ENCODE data around the gene RBP5.

RBP5 gene

DNA sequence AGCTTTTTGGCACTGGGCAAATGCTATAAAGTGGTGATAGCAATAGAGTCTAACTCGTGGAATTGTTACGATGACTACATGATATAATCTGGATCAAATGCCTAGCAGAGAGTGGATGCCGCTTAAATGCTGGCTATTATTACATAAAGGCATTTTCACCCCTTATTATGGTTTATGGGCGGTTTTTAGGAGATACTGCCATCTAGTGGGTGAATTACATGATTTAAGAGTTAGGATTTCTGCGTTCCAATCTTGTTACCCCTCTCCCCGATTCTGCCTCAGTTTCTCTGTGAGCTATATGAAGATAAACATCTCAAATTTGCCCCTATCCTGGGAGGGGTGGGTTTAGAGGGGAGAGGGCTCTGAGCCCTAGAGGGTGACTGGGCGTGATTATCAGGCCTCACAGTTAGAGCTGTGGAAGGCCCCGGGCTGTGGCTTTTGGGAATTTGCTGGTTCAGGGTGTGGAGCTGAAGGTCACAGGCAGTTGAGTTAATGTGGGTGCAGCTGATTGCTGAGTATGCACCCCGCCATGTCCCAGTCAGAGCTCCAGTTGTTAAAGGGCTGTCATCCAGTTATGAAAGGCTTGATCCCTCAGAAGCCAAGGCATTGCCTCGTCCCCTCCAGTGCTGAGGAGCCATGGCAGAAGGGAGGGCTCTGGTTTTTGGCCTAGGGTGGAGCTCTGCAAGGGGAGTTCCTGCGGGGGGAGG is 15.9 kb upstream of the RBP5 start:
- no peak for FAIRE-seq

DNA sequence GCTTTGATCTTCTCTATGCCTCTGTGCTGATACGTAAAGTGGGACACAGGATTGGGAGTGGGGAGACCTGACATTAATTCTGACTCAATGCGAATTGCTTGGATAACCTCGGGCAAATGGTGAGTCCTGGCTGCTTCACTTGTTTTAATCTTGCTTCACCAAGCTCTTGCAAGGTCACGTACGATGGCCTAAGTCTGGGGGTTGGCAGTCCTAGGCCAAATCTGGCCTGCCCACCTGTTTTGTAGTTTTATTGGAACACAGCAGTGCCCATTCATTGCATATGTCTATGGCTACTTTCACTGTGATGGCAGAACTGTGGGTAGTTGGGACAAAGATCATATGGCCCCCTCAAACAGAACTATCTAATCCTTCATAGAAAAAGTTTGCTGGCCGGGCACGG is 14.9 kb upstream of the RBP5 start:
- no peak for FAIRE-seq

DNA sequence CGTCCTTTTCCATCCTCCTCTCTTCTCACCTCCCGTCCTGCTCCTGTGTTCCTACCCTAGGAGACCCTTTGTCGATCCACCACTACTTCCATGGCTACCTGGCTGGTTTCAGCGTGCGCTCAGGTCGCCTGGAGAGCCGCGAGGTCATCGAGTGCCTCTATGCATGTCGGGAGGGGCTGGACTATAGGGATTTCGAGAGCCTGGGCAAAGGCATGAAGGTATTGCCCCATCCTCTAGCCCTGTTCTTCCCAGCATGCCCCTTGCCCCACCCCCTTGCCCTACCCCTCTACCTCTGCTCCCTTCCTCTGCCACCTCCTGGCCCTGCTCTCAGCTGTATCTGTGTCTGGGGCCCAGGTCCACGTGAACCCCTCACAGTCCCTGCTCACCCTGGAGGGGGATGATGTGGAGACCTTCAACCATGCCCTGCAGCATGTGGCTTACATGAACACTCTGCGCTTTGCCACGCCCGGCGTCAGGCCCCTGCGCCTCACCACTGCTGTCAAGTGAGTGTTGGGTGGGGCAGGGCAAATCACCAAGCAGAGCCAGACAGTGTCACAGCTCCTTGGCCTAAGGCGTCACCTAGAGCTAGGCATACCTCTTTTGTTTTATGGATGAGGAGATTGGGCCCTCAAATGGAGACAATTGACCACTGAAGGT is 14.2 kb upstream of the RBP5 start:
- no peak for FAIRE-seq

- no peak for FAIRE-seq
Observed at GRCh38 chr12:7142056-7142644, 13.5 kb upstream of the RBP5 start.

GRCh38 chr12:7141351-7142005 is 12.8 kb upstream of the RBP5 start:
- no peak for FAIRE-seq

GRCh38 chr12:7139200-7139599 is 10.5 kb upstream of the RBP5 start:
- no peak for FAIRE-seq

- FAIRE-seq: no peak
Observed at GRCh38 chr12:7137908-7138307, 9.2 kb upstream of the RBP5 start.

DNA sequence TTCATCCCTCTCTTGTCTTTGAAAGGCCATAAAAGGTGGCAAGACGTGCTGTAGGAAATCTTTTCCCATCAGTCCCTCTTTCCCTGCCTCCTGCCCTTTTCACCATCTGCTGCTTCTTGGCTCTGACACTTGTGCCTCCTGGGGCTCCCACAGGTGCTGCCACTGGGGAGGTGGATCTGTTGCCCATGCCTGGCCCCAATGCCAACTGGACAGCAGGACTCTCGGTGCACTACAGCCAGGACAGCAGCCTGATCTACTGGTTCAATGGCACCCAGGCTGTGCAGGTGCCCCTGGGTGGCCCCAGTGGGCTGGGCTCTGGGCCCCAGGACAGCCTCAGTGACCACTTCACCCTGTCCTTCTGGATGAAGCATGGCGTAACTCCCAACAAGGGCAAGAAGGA is 8.0 kb upstream of the RBP5 start:
- FAIRE-seq: no peak

DNA sequence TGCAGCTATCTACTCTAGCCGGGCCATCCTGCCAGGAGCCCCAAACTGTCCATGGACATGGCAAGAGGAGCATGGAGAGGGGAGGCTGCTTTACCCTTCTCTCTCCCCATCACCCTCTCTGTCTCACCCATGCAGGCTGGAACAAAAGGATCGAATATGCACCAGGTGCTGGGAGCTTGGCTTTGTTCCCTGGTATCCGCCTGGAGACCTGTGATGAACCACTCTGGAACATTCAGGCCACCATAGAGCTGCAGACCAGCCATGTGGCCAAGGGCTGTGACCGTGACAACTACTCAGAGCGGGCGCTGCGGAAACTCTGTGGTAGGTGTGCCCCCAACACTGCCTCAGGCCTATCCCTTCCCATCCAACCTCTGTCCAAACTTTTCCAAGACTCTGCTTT is 7.4 kb upstream of the RBP5 start:
- FAIRE-seq: no peak

- FAIRE-seq: no peak
Observed at GRCh38 chr12:7134396-7135166, 5.9 kb upstream of the RBP5 start.

DNA sequence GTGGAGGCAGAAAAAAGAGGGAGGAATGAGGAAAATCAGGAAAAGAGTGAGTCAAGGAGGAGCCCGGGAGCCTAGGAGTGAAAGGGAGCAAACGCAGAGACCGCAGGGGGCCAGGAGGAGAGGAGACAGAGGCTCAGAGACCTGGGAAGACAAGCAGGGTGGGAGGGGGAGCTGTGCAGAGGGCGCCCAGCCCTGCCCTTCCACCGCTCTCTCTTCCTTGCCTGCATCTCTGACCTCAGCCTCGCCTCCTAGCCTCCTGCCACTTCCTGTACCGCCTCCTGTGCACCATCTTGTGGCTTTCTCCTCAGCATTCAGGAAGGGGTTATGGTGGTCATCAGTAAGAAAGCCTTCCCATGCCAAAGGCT is 2.8 kb upstream of the RBP5 start:
- FAIRE-seq: no peak

DNA sequence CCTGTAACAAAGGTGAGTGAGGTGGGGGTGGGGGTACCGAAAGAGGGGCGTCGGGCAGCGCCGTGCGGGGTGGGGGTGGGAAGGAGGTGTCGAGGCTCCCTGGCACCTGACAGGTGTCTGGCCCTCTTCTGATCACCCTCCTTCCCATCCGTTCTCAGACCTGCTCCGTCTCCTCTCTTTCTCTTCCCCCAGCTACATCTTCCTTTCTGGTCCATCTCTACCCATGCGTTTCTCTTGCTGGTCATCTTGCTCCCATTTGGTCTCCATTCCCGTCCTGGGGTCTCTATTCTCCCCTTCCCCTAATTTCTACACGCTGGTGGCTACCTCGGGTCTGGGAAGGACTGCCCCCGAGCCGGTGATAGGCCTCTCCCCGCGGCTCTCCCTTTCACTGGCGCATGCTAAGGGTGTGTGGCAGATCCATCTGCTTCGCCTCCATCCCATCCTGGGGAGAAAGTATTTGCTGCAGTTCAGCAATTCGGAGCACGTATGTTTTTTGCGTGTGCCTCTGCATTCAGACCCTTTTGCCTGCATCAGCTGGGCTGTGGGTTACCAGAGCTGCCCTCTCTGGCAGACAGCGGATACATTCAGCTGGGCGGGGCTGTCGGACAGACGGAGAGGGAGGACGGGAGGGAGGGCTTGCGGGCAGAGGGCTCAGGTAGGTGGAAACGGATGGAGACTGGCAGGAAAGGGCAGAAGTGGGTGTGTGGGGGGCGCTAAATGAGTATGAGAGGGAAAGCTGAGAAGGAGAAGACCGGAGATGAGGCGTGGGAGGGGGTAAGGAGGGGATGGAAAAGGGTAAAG is 2.2 kb upstream of the RBP5 start:
- no peak for FAIRE-seq

- no peak for FAIRE-seq
Observed at GRCh38 chr12:7129872-7130691, 1.4 kb upstream of the RBP5 start, which contains the start of gene CLSTN3. Gene CLSTN3, plus strand, starts transcription at chr12:7130371. Its CDS starts 278 bp downstream, at chr12:7130649.

- no peak for FAIRE-seq
Observed at GRCh38 chr12:7129287-7129871, 690 bp upstream of the RBP5 start.

GRCh38 chr12:7127916-7128626 is 618 bp downstream of the RBP5 start:
- no peak for FAIRE-seq

DNA sequence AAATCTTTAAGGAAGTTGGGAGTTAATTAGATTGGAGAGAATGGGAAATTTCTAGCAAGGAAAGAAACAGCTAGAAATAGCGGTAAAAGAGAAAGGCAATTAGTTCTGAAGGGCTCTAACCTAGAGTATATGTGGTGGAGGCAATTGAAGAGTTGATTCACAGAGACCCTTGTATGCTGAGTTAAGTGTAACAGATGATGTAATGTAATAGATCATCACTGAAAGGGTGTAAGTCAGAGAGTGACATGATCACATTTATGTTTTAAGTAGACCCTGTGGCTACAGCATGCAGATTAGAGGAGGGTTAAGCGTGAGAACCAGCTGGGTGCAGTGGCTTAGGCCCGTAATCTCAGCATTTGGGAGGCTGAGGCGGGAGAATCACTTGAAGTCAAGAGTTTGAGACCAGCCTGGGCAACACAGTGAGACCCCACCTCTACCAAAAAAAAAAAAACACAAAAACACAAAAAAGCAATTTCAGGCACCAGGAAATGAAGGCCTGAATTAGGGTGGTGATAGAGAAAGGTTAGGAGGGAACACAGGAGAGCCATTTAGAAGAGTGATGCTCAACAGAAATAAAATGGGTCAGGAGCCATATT is 3.0 kb downstream of the RBP5 start:
- FAIRE-seq: no peak

DNA sequence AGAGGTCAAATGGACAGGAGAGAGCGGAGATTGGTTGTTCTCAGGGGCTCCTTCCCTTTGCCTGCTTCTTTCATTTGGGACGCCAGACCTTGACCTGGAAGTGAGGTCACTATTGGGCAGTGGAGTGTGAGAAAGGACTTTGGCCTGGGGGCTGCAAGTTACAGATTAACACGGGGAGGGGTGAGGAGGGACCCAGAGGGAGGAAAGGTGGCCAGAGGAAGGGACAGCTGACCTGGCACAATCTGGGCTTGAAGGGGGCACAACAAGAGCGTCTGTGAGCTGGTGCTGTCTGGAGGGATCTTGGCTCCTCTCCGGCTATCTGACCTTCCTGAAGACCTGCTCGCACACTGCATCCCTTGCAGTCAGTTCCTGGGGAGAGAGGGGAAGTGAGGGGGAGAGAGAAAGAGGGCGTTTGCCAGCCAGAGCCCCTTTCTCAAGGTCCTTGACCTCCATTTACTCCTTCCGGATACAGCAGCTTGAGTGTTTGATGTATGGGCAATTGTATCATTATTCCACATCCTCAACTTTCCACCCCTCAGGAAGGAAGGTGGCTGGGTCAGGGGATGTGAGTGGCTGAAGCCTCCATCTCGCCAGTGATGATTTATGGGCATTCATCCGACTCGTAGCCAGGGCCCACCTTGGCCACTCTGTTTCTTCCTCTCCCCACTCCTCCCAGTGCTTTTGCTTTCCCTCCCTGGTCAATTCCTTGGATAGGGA is 4.7 kb downstream of the RBP5 start:
- FAIRE-seq: no peak

- no peak for FAIRE-seq
Observed at GRCh38 chr12:7122811-7123769, 5.6 kb downstream of the RBP5 start.
